ENCODE data around the gene MAB21L3. TPM values are rescaled to one million over a fixed set of nuclear protein-coding genes. Genes with fewer than 3 reads are reported as not detected.

MAB21L3 gene
- not detected for polyA plus RNA-seq (2013, experiment 1 of 2)
- not detected for polyA plus RNA-seq (2013, experiment 2 of 2)

DNA sequence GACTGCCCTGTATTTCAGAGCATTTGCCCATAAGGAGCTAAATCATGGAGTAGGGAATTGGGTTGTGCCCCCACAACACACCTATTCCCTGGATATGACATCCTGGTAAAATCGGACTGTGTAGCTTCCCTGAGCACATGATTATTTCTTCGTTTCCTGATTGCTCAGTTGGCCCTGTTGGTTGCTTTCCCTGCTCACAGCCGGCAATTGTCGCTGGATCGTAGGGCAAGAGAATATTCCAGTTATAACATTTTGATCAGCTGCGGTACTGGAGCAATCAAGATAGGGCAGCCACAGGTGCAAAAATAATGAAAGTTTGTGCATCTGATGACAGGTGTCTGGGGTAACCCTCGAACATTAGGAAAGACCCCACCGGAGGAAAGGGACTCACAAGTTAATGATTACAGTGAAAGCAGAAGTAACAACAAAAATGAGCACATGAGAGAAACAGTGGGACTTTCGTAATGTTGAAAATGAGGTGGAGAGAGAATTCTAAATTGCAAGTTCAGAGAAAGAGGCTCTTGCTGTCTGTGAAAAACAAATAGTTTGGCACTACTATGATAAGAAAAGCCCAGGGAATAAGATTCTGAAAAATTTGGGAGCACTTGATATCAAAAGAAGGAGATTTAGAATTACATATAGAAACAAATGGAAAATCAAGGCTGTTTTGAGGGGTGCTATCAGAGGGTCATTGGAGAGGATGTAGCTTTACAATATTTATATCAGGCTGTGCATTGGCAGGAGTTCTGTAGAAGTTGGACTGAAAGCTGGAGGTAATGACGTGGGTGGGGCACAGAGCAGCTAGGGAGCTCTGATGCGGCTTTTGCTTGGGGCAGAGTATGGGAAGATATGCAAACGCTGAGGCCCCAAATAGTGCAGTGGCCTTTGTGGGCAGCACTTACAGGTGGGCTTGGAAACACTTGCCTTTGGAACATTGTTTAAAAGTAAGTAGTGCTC is at the start of gene MAB21L3:
Gene MAB21L3, plus strand, starts transcription at position 833 of the 957 bp plus-strand sequence. CDS start 1,217 bp downstream, outside the sequence.
- no peak within 1 kb of the TSS for H3K27ac ChIP-seq (ENCODE audit: low read depth, low read length, severe bottlenecking)
- 85 to 87% methylated on average over 11 to 12 of the region's 12 CpGs for WGBS, 2 experiments (ENCODE audit: insufficient coverage in 2 of 2)
- H3K9me3 ChIP-seq (ENCODE audit: control insufficient read depth, low read length) = no peaks in the 10 kb centered on the region
- H3K4me3 ChIP-seq (ENCODE audit: extremely low read depth, insufficient read depth, low read length, poor library complexity, severe bottlenecking) = no peak within 1 kb of the TSS
- H3K4me1 ChIP-seq (ENCODE audit: control insufficient read depth, insufficient read depth, low read length, poor library complexity, severe bottlenecking) = peaks cover 2% of the 10 kb centered on the region
- H3K36me3 ChIP-seq (ENCODE audit: control insufficient read depth, insufficient read depth, low read length) = no peaks in the 10 kb centered on the region

DNA sequence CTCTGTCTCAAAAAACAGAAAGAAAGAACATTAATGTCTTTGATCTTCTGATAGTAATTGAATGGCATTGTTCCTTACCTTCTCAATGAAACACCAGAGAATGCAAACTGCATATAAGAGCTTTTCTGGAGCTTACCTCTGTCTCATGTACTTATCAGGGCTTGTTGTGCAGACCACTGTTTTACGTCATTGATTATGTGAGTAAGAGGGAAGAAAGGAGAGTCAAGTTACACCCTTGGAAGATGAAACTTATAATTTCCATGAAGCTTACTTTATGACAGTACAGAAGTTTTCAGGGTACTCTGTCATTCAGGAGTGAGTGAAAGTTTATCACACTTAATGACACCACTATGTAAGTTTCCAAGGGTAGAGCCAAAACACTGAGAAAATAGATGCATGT is 49.0 kb upstream of the MAB21L3 start:
- no peak overlapping the region for H3K27ac ChIP-seq (ENCODE audit: low read depth, low read length, severe bottlenecking)
- no peaks in the 10 kb centered on the region for H3K9me3 ChIP-seq (ENCODE audit: control insufficient read depth, low read length)
- peaks cover 2% of the 10 kb centered on the region for H3K4me1 ChIP-seq (ENCODE audit: control insufficient read depth, insufficient read depth, low read length, poor library complexity, severe bottlenecking)
- H3K4me3 ChIP-seq (ENCODE audit: extremely low read depth, insufficient read depth, low read length, poor library complexity, severe bottlenecking) = no peak overlapping the region
- no peaks in the 10 kb centered on the region for H3K36me3 ChIP-seq (ENCODE audit: control insufficient read depth, insufficient read depth, low read length)
- WGBS, 2 experiments (ENCODE audit: insufficient coverage in 2 of 2) = no CpG with 5 or more reads among the region's 1 CpG

DNA sequence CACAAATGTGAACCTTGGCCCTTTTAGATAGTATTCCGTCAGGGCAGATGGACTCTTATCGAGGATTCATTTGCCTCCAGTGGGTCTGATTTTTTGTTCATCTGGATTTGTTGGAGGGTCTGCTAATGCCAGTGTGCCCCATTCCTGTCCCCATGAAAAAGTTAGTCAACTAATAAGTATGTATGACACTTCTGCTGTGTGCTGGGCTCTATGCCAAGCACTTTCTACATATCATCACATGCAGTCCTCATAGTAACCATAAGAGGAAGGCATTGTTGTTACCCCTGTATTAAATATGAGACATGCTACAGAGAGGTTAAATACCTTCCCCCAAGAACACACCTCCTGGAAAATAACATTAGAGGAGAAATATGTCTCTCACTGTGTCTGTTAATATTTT is 46.6 kb upstream of the MAB21L3 start:
- Histone ChIP-seq H3K36me3 (ENCODE audit: control insufficient read depth, insufficient read depth, low read length) (no peaks in the 10 kb centered on the region), H3K9me3 (ENCODE audit: control insufficient read depth, low read length) (no peaks in the 10 kb centered on the region), H3K27ac (ENCODE audit: low read depth, low read length, severe bottlenecking) (no peak overlapping the region), H3K4me3 (ENCODE audit: extremely low read depth, insufficient read depth, low read length, poor library complexity, severe bottlenecking) (no peak overlapping the region), H3K4me1 (ENCODE audit: control insufficient read depth, insufficient read depth, low read length, poor library complexity, severe bottlenecking) (peaks cover 3% of the 10 kb centered on the region)
- WGBS, 2 experiments (ENCODE audit: insufficient coverage in 2 of 2) = 95% methylated on average over 2 of the region's 2 CpGs; no CpG with 5 or more reads in 1 of the 2 experiments

DNA sequence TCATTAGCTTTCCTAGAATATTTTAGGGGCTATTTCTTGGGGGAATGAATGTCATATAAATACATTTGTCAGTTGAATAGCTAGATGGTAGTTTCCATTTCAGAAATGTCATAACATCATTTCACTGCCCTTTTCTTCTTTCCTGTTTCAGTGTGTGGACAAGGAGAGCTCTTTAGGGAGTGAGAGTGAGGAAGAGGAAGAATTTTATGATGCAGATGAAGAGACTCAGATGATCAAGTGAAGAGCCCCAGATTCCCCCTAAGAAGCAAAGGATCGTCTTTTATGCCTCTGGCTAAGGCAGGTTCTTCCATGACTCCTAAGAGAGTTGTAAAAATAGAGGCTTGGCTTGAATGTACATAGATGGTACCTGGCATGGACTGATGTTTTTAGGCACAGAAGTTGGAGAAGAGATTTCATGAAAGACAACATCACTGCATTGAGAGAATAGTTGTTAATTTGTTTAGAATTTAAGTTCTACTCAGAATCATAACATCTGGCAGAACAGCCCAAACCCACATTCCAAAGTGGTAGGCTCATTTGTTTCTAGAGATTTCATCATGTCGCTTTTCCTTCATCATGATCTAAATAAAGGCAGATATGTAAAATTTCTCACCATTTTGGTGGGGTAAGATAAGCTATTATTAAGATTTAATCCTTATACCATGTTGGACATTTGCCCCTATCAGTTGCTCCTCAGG is 44.2 kb upstream of the MAB21L3 start:
- Histone ChIP-seq H3K4me1 (ENCODE audit: control insufficient read depth, insufficient read depth, low read length, poor library complexity, severe bottlenecking) (peaks cover 3% of the 10 kb centered on the region), H3K9me3 (ENCODE audit: control insufficient read depth, low read length) (no peaks in the 10 kb centered on the region), H3K4me3 (ENCODE audit: extremely low read depth, insufficient read depth, low read length, poor library complexity, severe bottlenecking) (no peak overlapping the region), H3K36me3 (ENCODE audit: control insufficient read depth, insufficient read depth, low read length) (no peaks in the 10 kb centered on the region), H3K27ac (ENCODE audit: low read depth, low read length, severe bottlenecking) (no peak overlapping the region)
- 86 to 89% methylated on average over 1 of the region's 2 CpGs for WGBS, 2 experiments (ENCODE audit: insufficient coverage in 2 of 2)

DNA sequence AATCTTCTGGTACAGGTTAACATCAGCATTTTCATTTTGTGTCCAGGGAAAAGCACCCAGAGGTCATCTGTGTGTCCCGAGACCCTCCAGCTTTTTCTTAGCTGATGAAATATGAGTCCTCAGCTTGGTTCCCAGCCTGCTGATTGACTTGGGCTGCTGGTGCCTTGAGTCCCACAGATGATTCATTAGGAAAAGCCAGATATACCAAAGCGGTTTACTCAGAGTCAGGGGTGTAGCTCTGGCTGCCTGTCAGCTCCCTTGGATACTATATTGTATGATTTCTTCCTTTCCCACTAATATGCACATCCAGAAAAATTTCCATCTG is 43.7 kb upstream of the MAB21L3 start:
- H3K4me3 ChIP-seq (ENCODE audit: extremely low read depth, insufficient read depth, low read length, poor library complexity, severe bottlenecking) = no peak overlapping the region
- H3K9me3 ChIP-seq (ENCODE audit: control insufficient read depth, low read length) = no peaks in the 10 kb centered on the region
- no peaks in the 10 kb centered on the region for H3K36me3 ChIP-seq (ENCODE audit: control insufficient read depth, insufficient read depth, low read length)
- no peak overlapping the region for H3K27ac ChIP-seq (ENCODE audit: low read depth, low read length, severe bottlenecking)
- 83 to 100% methylated on average over 1 to 2 of the region's 2 CpGs for WGBS, 2 experiments (ENCODE audit: insufficient coverage in 2 of 2)
- peaks cover 3% of the 10 kb centered on the region for H3K4me1 ChIP-seq (ENCODE audit: control insufficient read depth, insufficient read depth, low read length, poor library complexity, severe bottlenecking)

DNA sequence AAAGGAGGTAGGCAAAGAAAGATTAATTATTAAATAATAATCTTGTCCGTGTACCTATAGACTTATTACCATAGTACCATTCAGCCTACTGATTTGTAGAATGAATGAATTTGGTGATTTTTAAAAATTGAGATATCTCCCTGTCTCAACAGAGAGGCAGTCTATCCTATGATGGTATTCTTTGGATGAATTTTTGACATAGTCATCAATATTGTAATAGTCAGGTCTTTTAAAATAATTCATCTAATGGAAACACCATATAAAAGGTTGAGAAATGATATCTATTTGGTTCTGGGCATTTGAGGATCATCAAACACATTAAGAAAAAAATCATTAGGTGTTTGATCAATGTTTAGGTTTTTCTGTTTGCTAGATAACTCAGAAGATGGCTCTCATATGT is 35.6 kb upstream of the MAB21L3 start:
- Histone ChIP-seq H3K36me3 (ENCODE audit: control insufficient read depth, insufficient read depth, low read length) (no peaks in the 10 kb centered on the region), H3K4me1 (ENCODE audit: control insufficient read depth, insufficient read depth, low read length, poor library complexity, severe bottlenecking) (no peaks in the 10 kb centered on the region), H3K27ac (ENCODE audit: low read depth, low read length, severe bottlenecking) (no peak overlapping the region), H3K9me3 (ENCODE audit: control insufficient read depth, low read length) (no peaks in the 10 kb centered on the region), H3K4me3 (ENCODE audit: extremely low read depth, insufficient read depth, low read length, poor library complexity, severe bottlenecking) (no peak overlapping the region)
- WGBS, 2 experiments (ENCODE audit: insufficient coverage in 2 of 2) = no CpG with 5 or more reads among the region's 1 CpG

DNA sequence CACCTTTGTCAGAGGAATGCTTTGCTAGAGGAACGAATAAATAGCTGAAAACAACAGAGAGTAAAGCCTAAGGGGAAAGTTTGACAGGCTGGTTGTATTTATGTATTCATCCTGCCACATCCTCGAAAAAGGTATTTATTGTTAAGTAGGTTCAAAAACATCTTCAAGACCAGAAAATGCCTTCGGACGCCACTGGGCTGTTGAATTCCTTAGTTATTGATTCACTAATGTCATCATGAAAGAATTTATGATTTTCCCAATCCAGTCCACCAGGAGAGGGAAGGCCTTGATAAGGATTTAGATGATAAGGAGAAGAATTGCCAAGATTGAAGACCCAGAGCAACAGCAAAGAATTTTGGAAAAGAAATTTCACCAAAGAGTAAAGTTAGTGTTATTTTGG is 35.2 kb upstream of the MAB21L3 start:
- WGBS, 2 experiments (ENCODE audit: insufficient coverage in 2 of 2) = 78 to 90% methylated on average over 1 of the region's 4 CpGs

DNA sequence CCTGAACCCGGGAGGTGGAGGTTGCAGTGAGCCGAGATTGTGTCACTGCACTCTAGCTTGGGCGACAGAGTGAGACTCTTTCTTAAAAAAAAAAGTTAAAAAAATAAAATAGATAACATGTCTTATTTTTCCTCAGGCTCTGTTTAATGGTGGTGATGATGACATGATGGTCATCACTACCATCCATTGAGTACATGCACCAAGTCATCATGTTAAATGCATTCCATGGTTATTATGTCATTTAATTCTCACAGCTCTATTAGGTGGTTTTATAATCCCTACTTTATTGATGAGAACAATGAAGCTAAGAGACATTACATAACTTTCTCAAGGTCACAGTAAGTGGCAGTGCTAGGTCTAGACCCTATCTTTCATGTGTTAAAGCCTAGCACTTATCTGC is 34.4 kb upstream of the MAB21L3 start:
- H3K4me1 ChIP-seq (ENCODE audit: control insufficient read depth, insufficient read depth, low read length, poor library complexity, severe bottlenecking) = no peaks in the 10 kb centered on the region
- H3K27ac ChIP-seq (ENCODE audit: low read depth, low read length, severe bottlenecking) = no peak overlapping the region
- H3K9me3 ChIP-seq (ENCODE audit: control insufficient read depth, low read length) = no peaks in the 10 kb centered on the region
- no peak overlapping the region for H3K4me3 ChIP-seq (ENCODE audit: extremely low read depth, insufficient read depth, low read length, poor library complexity, severe bottlenecking)
- WGBS, 2 experiments (ENCODE audit: insufficient coverage in 2 of 2) = no CpG with 5 or more reads among the region's 3 CpGs
- no peaks in the 10 kb centered on the region for H3K36me3 ChIP-seq (ENCODE audit: control insufficient read depth, insufficient read depth, low read length)

More for the DNA sequence above, 35.2 kb upstream of the MAB21L3 start:
- H3K4me3 ChIP-seq (ENCODE audit: extremely low read depth, insufficient read depth, low read length, poor library complexity, severe bottlenecking) = no peak overlapping the region
- no peaks in the 10 kb centered on the region for H3K36me3 ChIP-seq (ENCODE audit: control insufficient read depth, insufficient read depth, low read length)
- no peaks in the 10 kb centered on the region for H3K9me3 ChIP-seq (ENCODE audit: control insufficient read depth, low read length)
- no peak overlapping the region for H3K27ac ChIP-seq (ENCODE audit: low read depth, low read length, severe bottlenecking)
- no peaks in the 10 kb centered on the region for H3K4me1 ChIP-seq (ENCODE audit: control insufficient read depth, insufficient read depth, low read length, poor library complexity, severe bottlenecking)

DNA sequence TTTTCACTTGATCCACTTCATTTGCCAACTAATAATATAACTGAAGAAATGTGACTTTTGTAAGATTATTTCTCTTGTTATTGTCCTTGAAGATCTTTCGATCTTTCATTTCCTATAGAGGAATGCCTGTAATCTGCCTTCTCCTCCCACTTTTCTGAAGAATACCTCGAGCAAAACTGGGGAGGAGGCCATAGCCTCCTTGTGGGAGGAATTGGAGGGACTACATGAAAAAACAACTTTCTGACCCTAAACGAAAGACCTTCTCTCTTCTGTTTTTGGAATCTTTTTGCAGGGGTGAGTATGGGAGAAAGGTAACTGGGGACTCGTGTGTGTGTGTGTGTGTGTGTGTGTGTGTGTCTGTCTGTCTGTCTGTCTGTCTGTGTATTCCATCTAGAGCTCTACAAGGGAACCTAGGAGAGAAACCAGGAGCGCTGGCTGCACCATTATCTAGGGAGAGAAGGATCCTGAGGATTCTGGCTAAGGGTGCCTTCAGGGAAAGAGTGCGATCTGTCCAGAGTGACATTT is 32.4 kb upstream of the MAB21L3 start:
- H3K4me3 ChIP-seq (ENCODE audit: extremely low read depth, insufficient read depth, low read length, poor library complexity, severe bottlenecking) = no peak overlapping the region
- H3K27ac ChIP-seq (ENCODE audit: low read depth, low read length, severe bottlenecking) = no peak overlapping the region
- H3K36me3 ChIP-seq (ENCODE audit: control insufficient read depth, insufficient read depth, low read length) = no peaks in the 10 kb centered on the region
- no peaks in the 10 kb centered on the region for H3K9me3 ChIP-seq (ENCODE audit: control insufficient read depth, low read length)
- 56 to 75% methylated on average over 2 of the region's 6 CpGs for WGBS, 2 experiments (ENCODE audit: insufficient coverage in 2 of 2)
- no peaks in the 10 kb centered on the region for H3K4me1 ChIP-seq (ENCODE audit: control insufficient read depth, insufficient read depth, low read length, poor library complexity, severe bottlenecking)

DNA sequence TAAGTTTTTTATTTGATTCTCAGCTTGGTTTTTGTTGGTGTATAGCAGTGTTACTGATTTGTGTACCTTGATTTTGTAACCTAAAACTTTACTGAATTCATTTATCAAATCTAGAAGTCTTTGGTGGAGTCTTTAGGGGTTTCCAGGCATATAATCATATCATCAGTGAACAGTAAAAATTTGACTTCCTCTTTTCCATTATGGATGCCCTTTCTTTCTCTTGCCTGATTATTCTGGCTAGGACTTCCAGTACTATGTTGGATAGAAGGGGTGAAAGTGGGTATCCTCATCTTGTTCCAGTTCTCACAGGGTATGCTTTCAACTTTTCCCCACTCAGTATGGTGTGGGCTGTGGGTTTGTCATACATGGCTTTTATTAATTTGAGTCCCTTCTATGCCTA is 23.6 kb upstream of the MAB21L3 start:
- Histone ChIP-seq H3K4me3 (ENCODE audit: extremely low read depth, insufficient read depth, low read length, poor library complexity, severe bottlenecking) (no peak overlapping the region), H3K4me1 (ENCODE audit: control insufficient read depth, insufficient read depth, low read length, poor library complexity, severe bottlenecking) (no peaks in the 10 kb centered on the region), H3K36me3 (ENCODE audit: control insufficient read depth, insufficient read depth, low read length) (no peaks in the 10 kb centered on the region), H3K9me3 (ENCODE audit: control insufficient read depth, low read length) (peaks cover 5% of the 10 kb centered on the region), H3K27ac (ENCODE audit: low read depth, low read length, severe bottlenecking) (no peak overlapping the region)

Measured in mesodermal cell (in vitro differentiated cells).